SU-DHL-6 (cell line): ENCODE results near the gene CADM2.

Source experiments
- CTCF ChIP-seq: fragments of 200-600 bp; sonication (generic); IDR thresholded peaks from one replicate; pipeline ENCODE4 v1.5.1; 2017; ENCODE audit warnings: antibody characterized with exemption, mild to moderate bottlenecking, low read length, moderate library complexity; ENCODE audit not compliant: insufficient read depth, poor library complexity, severe bottlenecking
- EZH2phosphoT487 ChIP-seq: fragments of 200-600 bp; sonication (generic), shearing (Covaris generic); conservative IDR thresholded peaks from 2 replicates; pipeline ENCODE4 v1.6.1; 2018; ENCODE audit warnings: mild to moderate bottlenecking, antibody characterized with exemption, low read length, moderate library complexity, mixed read lengths

GRCh38 chr3:85148036-85148435, 189.2 kb downstream of the CADM2 start:
- TF ChIP-seq CTCF (no peak), EZH2phosphoT487 (no peak)
